CD4-positive, alpha-beta T cell treated with Interleukin-1 beta for 1 hour (primary cell): Measurements from ENCODE around the gene SKIC3.

Experiments used
- DNase-seq, 2 donors: peaks; one replicate each; pipeline ENCODE4 v3.0.0-alpha.2; 2020 to 2022

SKIC3 gene

GRCh38 chr5:95554647-95555548 is at the start of gene SKIC3, which contains the start of gene ARSK:
TSS of gene SKIC3 (minus strand) at chr5:95554977. CDS start at chr5:95547150, 7,827 bp downstream.
TSS of gene ARSK (plus strand) at chr5:95555101. CDS start at chr5:95555279, 178 bp downstream.
- peak; percentile 95 to 97 for DNase-seq

- DNase-seq = no peak
Observed at GRCh38 chr5:95600557-95600956, 45.8 kb upstream of the SKIC3 start.

GRCh38 chr5:95599252-95599651 is 44.5 kb upstream of the SKIC3 start:
- DNase-seq = no peak

GRCh38 chr5:95595289-95595931 is 40.6 kb upstream of the SKIC3 start:
- DNase-seq = no peak

GRCh38 chr5:95591490-95591901 is 36.7 kb upstream of the SKIC3 start:
- DNase-seq = no peak

- DNase-seq = no peak
Observed at GRCh38 chr5:95590880-95591279, 36.1 kb upstream of the SKIC3 start.

- DNase-seq = no peak
Observed at GRCh38 chr5:95583992-95584391, 29.2 kb upstream of the SKIC3 start.

GRCh38 chr5:95581576-95581975 is 26.8 kb upstream of the SKIC3 start:
- no peak for DNase-seq

GRCh38 chr5:95572016-95572415 is 17.2 kb upstream of the SKIC3 start:
- no peak for DNase-seq

- no peak for DNase-seq
Observed at GRCh38 chr5:95565280-95565920, 10.6 kb upstream of the SKIC3 start.

- DNase-seq = no peak
Observed at GRCh38 chr5:95564450-95564849, 9.7 kb upstream of the SKIC3 start.

GRCh38 chr5:95563367-95563766 is 8.6 kb upstream of the SKIC3 start:
- DNase-seq = no peak

- DNase-seq = no peak
Observed at GRCh38 chr5:95562282-95562681, 7.5 kb upstream of the SKIC3 start.

GRCh38 chr5:95557841-95558240 is 3.1 kb upstream of the SKIC3 start:
- no peak for DNase-seq

GRCh38 chr5:95555553-95555952 is 776 bp upstream of the SKIC3 start:
- no peak for DNase-seq

GRCh38 chr5:95554331-95554646 is 488 bp downstream of the SKIC3 start:
- no peak for DNase-seq

- no peak for DNase-seq
Observed at GRCh38 chr5:95549030-95549429, 5.7 kb downstream of the SKIC3 start.

GRCh38 chr5:95543017-95543705 is 11.6 kb downstream of the SKIC3 start:
- DNase-seq = no peak

GRCh38 chr5:95537501-95537900 is 17.3 kb downstream of the SKIC3 start:
- no peak for DNase-seq

- no peak for DNase-seq
Observed at GRCh38 chr5:95533761-95534160, 21.0 kb downstream of the SKIC3 start.

GRCh38 chr5:95533106-95533505 is 21.7 kb downstream of the SKIC3 start:
- DNase-seq = no peak

GRCh38 chr5:95532415-95532814 is 22.4 kb downstream of the SKIC3 start:
- no peak for DNase-seq

- no peak for DNase-seq
Observed at GRCh38 chr5:95531491-95531890, 23.3 kb downstream of the SKIC3 start.
